GM21529 (cell line): Measurements from ENCODE around the gene DNAJC24.

ENCODE experiments used
- ATAC-seq: cut with Tn5 transposase; IDR thresholded peaks from one replicate; pipeline ENCODE4 v1.9.1; 2021; ENCODE audit not compliant: unreplicated experiment

Gene DNAJC24

GRCh38 chr11:31480930-31481329, 111.3 kb downstream of the DNAJC24 start:
- no peak for ATAC-seq
